Effector CD4-positive, alpha-beta T cell (primary cell): Measurements from ENCODE around the gene MARCHF7.
"Not testable (repeated sequence)": the region's sequence is repeated elsewhere in the genome, so short reads cannot be mapped to it uniquely, and the experiment has no call there.

ENCODE experiments used
- DNase-seq: peaks from one replicate; pipeline ENCODE4 v3.0.0-alpha.2; 2020

The MARCHF7 gene

DNA sequence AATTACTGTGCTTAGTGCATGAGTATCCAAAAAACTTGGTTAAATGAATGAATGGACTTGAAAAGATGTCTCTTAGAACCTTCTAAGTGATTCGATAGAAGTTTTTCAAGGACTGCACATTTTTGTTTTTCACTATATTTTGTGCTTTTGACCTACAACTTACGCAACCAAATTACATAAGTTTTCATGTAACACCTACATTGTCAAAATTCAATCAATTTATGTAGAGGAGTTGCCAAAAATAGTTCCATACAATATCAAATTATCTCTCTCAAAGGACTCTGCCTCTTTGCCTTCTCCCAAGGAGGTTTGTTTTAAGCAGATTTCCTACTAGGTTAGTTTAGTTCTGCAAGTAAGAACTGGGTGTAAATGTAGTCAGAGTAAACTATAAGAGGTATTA lies 10.3 kb downstream of the MARCHF7 start:
- DNase-seq = no peak

DNA sequence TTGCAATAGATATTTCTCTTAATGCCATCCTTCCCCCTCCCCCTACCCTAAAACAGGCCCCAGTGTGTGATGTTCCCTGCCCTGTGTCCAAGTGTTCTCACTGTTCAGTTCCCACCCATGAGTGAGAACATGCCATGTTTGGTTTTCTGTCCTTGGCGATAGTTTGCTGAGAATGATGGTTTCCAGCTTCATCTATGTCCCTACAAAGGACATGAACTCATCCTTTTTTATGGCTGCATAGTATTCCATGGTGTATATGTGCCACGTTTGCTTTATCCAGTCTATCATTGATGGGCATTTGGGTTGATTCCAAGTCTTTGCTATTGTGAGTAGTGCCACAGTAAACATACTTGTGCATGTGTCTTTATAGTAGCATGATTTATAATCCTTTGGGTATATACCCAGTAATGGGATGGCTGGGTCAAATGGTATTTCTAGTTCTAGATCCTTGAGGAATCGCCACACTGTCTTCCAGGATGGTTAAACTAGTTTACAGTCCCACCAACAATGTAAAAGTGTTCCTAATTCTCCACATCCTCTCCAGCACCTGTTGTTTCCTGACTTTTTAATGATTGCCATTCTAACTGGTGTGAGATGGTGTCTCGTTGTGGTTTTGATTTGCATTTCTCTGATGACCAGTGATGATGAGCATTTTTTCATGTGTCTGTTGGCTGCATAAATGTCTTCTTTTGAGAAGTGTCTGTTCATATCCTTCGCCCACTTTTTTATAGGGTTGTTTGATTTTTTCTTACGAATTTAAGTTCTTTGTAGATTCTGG lies 12.7 kb downstream of the MARCHF7 start:
- not testable (repeated sequence) for DNase-seq

DNA sequence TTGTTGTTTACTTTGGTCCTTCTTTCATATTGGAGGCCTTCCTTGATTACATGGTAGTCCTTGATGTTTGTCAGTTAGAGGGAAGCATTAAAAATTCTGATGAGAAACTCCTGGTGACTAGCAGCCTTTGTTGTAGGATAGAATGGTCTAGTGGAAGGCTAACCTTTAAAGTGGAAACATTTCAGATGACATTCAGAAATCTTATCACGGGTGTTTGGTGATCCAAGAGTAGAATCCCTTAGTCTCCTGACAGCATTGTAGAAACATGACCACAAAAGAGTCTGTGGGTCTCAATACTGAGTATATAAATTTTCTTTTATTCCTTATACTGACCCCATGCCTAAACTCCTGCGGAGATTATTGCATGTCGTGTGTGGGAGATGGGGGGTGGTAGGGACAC lies 13.4 kb downstream of the MARCHF7 start:
- DNase-seq = no peak

DNA sequence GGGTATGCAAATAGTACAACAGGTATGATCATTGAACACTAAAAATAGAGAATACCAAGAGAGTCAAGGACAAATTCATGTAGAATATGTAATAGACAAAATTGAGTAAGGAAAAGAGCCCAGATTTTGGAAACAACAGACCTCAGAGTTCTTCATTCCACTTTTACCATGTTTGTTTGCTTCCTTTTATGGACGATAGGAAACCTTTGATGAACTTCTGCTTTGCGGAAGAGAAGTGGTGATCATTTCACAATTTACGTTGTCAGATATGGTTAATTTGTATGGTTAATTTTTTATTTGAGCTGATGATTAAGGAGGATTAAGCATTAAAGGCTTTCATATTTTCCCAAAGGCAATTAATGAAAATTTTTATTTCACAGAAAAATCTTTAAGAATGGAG lies 16.3 kb downstream of the MARCHF7 start:
- DNase-seq = no peak

DNA sequence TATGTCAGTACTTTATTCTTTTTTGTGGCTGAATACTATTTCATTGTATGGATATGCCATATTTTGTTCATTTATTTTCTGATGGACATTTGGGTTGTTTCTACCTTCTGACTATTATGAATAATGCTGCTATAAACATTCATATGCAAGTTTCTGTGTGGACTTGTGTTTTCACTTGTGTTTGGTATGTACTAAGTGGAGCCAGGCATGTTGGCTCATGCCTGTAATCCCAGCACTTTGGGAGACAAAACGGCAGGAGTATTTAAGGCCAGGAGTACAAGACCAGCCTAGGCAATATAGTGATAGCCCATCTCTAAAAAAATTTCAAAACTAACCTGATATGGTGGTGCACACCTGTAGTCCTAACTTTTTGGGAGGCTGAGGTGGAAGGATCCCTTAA lies 23.3 kb downstream of the MARCHF7 start:
- DNase-seq = no peak

DNA sequence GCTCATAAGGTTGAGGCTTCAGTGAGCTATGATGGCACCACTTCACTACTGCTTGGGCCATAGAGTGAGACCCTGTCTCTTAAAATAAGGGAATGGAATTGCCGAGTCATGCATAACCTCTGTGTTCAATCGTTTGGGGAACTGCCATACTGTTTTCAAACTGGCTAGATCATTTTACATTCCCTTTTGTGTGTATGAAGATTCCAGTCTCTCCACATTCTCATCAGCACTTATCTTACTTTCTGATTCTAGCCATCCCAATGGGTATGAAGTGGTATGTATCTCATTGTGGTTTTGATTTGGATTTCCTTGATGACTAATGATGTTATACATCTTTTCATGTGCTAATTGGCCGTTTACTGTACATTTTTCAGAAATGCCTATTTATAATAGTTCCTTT lies 23.7 kb downstream of the MARCHF7 start:
- DNase-seq = no peak

DNA sequence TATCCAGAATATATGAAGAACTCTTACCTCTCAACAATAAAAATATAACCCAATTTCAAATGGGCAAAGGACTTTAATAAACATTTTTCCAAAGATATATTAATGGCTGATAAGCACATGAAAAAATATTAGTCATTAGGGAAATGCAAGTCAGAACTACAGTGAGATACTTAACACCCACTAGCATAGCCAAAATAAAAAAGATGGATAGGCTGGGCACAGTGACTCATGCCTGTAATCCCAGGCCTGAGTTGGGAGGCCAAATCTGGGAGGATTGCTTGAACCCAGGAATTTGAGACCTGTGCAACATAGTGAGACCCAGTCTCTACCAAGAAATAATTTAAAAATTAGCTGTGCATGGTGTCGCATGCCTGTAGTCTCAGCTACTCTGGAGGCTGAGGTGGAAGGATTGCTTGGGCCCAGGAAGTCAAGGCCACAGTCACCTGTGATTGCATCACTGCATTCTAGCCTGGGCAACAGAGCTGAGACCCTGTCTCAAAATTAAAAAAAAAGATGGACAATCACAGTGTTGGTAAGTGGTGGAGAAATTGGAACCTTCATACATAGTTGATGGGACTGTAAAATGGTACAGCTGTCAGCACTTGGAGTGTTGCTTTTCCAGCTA lies 25.1 kb downstream of the MARCHF7 start:
- DNase-seq = no peak

DNA sequence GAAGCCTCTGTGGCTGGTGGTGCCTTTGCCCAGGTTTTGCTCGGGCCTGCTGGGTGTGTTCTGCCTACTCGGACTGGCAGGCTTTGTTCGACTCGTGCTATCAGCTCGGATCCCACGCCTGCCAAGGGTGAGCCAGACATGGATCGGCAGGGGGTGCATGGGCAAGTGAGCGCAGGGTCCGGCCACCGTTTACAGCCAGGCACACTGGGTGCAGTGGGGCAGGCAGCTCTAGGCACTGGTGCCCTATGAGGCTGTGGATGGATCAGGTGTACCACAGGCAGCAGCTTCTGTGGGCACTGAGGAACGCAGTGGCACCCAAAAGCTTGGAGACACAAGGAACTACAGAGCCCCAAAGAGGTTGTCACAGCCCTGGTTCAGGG lies 25.6 kb downstream of the MARCHF7 start:
- no peak for DNase-seq

DNA sequence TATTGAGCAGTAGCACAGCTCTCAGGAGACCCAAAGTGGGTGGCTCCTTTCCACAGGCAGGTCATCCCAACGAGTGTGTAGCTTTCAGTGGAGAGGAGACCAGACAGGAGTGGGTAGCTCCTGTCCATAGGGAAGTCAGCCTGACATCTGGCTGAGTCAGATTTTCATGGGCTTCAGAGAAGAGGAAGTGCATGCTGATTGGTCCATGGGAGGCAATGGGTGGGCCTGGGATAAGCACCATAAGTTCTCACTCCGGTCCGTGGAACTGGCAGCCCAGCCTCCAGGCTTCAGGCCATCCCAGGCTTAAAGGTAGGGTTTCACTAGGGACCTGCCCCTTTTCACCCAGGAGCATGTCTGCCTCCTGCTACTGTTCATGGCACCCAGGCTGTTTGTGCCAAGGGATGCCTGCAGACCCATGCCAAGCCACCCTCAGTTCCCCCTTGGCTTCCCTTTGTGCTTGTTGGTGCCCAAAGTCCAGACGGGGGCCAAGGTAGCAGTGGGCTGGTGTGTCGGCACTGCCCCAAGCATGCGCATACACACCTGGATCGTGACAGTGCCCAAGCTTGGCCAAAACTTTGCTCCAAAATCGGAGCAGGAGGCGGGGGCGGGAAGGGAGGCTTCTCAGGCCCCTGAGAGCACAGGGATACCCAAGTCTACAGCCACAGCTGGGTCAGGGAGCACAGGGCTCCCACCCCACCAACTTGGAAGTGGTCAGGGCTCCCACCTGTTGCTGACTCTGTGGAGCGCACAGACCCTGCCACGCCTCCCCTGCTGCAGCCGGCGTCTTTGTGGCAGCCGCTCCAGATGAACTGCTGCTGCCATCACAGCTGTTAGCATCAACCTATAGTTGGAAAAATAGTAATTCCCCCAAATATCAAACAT lies 26.4 kb downstream of the MARCHF7 start:
- DNase-seq = no peak

DNA sequence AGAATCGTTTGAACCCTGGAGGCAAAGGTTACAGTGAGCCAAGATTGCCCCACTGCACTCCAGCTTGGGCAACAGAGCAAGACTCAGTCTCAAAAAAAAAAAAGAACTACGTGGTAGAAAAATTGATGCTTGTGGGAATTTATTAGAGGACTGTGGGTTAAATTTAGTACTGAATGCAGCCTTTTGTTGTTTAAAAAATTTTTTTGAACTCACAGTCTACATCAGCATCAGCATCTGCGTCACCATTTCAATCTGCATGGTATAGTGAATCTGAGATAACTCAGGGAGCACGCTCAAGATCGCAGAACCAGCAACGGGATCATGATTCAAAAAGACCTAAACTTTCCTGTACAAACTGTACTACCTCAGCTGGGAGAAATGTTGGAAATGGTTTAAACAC lies 30.5 kb downstream of the MARCHF7 start:
- no peak for DNase-seq

DNA sequence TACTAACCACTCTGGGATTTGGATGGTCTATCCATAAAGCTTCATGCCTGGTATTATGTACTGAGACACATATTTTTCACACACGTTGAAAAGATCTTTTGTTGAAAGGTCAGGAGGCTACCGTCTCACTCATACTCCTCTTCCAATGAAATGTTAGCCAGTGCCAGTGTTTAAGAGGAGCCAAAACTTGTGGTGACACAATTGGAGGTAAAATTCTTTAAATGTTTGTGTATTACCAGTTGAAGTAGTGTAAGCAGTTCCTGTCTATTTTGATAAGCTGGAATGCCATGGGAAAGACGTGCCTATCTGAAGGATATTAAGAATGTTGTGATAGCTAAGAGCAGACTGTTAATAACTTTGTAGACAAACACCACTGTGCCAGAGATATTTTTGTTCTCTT lies 32.1 kb downstream of the MARCHF7 start:
- DNase-seq = no peak

DNA sequence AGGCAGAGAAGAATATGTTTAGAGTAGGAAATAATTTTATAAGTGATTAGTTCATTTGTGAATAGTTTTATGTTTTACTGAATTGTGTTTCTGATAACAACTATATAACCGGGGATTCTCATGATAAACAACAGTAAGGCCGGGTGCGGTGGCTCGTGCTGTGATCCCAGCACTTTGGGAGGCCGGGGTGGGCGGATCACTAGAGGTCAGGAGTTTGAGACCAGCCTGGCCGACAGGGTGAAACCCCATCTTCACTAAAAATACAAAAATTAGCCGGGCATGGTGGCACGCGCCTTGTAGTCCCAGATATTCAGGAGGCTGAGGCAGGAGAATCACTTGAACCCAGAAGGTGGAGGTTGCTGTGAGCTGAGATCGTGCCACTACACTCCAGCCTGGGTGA lies 32.9 kb downstream of the MARCHF7 start:
- DNase-seq = not testable (repeated sequence)

DNA sequence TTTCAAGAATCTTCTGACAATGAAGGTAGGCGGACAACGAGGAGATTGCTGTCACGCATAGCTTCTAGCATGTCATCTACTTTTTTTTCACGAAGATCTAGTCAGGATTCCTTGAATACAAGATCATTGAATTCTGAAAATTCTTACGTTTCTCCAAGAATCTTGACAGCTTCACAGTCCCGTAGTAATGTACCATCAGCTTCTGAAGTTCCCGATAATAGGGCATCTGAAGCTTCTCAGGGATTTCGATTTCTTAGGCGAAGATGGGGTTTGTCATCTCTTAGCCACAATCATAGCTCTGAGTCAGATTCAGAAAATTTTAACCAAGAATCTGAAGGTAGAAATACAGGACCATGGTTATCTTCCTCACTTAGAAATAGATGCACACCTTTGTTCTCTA lies 35.8 kb downstream of the MARCHF7 start:
- no peak for DNase-seq

DNA sequence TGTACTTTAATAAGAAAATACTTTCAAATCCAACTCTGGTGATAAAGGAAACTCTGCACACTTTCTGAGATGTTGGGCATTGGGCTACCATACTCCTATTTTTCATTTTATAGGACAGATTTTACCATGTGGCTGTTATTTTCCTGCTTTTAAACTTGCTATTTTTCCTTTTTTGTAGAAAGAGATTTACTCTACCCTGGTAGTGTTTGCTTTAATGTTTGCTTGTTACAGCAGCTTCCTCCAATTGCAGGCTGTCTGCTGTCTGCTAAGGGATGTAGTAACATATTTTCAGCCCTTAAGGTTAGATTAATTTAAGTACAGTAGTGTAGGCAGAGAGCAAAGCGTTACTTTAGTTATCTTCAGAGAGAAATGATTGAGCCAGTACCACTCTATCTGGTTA lies 38.6 kb downstream of the MARCHF7 start:
- DNase-seq = no peak

DNA sequence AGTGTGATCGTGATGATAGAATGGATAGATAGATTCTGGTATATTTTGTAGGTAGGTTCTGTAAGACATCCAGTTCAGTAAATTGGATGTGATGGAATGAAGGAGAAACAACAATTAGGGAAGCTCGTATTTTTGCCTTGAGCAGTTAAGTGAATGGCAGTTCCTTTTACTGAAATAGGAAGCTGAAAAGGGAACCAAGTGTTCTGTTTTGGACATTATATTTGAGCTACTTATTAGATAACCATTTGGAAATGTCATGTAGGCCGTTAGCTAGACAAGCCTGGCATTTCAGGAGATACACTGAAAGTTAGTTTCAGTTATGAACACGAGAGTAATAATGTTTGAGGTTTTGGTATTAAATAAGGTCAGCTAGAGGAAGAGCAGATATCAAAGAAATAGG lies 41.5 kb downstream of the MARCHF7 start:
- no peak for DNase-seq

DNA sequence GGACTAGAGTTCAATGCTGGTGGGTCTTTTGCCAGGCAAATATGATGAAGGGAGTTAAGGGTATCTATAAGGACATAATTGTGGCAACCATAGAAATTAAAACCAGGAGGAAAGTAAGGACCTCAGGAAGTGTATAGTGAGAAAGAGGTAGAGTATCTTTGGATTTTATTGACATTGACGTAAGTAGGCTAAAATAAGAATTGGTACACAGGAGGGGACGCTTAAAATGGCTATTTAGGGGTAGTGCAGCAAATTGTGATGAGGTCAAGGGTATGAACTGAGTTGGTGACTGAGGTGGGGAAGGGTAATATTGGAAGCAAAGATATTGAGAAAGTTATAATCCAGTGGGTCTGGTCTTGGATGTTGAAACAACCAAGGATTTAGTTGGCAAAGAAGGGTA lies 42.7 kb downstream of the MARCHF7 start:
- no peak for DNase-seq

DNA sequence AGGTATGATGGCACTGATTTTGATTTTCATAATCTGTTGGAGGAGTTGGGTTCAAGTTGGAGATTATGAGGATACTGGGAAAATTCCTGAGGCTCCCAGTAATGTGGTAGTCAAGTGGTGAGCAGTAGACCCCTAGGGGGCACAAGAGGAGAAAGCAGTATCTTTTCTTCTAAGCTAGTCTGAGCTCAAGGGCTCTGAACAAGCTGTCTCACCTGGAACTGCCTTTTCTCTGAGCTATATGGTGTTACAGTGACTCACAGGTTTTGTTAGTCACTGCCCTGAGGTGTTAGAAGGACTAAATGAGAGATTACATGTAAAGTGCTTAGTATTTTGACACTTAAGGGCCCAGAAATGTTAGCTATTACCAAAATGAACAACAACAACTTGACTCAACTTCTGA lies 43.5 kb downstream of the MARCHF7 start:
- no peak for DNase-seq

DNA sequence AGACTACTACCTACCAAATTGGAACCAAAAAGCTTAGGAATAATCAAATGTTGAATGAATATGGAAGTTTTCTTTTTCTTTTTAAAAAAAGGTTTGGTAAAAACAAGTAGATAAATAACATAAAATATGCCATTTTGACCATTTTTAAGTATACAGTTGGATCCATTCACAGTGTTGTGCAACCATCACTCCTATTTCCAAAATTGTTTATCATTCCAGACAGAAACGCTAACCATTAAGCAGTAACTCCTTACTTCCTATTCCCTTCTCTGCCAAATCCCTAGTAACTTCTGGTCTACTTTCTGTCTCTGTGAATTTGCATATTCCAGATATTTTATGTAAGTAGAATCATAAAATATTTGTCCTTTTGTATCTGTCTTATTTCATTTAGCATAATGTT lies 45.9 kb downstream of the MARCHF7 start:
- DNase-seq = no peak

DNA sequence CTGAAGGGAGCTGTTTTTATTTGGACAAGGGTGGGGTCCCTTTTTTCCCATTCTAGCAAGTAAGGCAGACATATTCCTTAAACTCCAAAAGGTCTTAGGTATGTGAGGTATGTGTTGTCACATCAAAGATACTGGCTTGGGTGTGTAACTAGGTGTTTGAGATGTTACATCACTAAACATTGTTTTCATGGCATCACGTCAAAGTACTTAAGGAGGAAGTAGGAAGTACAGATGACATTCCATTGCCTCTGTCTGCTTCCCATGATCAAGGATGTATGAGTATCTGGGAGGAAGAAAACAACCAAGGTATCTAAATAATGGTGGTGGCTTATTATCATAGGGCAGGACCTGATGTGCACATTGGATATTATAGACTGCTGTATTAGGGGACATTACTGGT lies 46.4 kb downstream of the MARCHF7 start:
- no peak for DNase-seq

DNA sequence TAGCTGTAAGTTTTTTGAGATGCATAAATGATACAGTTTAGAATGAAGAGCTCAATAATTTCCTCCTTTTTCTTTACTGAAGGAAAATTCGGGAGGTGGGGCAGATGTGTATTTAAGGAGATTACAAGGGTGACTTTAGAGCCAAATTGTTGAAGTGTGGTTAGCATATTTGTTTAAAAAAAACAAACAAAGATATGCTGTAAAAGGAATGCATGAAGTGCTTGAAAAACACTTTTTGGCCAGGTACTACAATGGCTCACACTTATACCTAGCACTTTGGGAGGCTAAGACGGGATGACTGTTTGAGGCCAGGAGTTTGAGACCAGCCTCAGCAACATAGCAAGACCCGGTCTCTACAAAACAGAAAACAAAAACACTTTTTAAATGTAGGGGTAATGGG lies 47.3 kb downstream of the MARCHF7 start:
- DNase-seq = no peak

DNA sequence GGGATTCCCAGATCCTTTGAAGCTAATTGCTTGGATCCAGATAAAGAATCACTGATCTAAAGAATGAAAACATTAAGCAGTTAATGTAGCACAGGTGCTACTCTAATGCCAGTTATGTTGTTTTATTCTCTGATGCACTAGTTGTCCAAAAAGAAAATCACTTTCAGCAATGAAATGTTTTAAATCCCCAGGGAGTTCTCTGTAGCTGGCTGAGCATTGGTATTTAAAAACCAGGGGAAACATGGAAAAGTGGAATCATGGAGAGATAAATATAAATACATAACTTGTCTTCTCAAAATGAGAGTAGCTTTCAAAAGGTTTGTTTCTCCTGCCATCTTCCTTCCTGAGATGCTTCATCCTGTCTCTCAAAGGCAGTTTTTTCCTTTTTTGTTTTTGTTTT lies 48.0 kb downstream of the MARCHF7 start:
- no peak for DNase-seq

DNA sequence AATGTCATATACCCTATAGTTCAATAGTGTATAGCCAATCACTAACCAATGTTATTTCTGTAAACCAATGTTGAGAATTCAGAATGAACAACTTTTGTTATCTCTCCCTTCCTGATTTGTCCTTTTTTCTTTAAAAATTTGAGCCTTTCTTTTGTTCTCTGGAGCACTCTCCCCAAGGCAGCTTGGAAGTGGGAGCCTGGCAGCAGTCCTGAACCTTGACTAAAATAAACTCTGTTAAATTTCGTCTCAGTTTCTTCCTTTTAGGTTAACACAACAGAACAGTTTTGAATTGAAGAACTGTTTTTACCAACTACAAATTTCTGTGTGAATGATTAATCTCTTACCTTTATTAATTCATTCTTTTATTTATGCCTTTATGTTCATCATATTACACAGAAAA lies 49.8 kb downstream of the MARCHF7 start:
- DNase-seq = no peak
